ENCODE results near the gene TMPRSS11E.
"Not testable (repeated sequence)": the region's sequence is repeated elsewhere in the genome, so short reads cannot be mapped to it uniquely, and the experiment has no call there.

The TMPRSS11E gene, protein sequence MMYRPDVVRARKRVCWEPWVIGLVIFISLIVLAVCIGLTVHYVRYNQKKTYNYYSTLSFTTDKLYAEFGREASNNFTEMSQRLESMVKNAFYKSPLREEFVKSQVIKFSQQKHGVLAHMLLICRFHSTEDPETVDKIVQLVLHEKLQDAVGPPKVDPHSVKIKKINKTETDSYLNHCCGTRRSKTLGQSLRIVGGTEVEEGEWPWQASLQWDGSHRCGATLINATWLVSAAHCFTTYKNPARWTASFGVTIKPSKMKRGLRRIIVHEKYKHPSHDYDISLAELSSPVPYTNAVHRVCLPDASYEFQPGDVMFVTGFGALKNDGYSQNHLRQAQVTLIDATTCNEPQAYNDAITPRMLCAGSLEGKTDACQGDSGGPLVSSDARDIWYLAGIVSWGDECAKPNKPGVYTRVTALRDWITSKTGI

DNA sequence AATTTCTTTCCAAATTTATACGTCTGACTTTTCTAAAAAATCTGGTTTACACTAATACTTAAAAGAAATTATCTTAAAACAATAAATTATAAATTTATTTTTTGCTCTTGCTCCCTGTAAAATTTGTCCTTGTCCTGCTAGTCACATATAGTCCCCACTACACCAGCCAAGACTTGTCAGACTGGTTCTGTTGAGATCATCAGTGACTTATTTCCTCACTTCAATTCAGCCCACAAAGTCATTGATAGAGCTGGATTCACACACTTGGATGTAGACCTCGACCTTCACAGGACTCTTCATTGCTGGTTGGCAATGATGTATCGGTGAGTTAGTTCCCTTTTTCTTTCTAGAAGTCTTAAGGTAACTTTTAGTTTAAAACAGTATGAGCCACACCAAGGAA is at the start of gene TMPRSS11E:
TMPRSS11E (plus strand) TSS at position 263 of the 400 bp plus-strand sequence; CDS start at position 313, 50 bp downstream.
- POLR2A ChIA-PET = no interaction called here
- TF ChIP-seq, protein P1, sequence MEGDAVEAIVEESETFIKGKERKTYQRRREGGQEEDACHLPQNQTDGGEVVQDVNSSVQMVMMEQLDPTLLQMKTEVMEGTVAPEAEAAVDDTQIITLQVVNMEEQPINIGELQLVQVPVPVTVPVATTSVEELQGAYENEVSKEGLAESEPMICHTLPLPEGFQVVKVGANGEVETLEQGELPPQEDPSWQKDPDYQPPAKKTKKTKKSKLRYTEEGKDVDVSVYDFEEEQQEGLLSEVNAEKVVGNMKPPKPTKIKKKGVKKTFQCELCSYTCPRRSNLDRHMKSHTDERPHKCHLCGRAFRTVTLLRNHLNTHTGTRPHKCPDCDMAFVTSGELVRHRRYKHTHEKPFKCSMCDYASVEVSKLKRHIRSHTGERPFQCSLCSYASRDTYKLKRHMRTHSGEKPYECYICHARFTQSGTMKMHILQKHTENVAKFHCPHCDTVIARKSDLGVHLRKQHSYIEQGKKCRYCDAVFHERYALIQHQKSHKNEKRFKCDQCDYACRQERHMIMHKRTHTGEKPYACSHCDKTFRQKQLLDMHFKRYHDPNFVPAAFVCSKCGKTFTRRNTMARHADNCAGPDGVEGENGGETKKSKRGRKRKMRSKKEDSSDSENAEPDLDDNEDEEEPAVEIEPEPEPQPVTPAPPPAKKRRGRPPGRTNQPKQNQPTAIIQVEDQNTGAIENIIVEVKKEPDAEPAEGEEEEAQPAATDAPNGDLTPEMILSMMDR (IDR thresholded peaks at IDR 0.05; ENCODE audit: insufficient read depth, low read length, missing control alignments) = no peak
- CTCF ChIA-PET = no interaction called here
- no peak within 1 kb of the TSS for H3K4me3 ChIP-seq (ENCODE audit: low read depth, low read length)
- DNase-seq (ENCODE audit: low read depth, low spot score) = no peak

DNA sequence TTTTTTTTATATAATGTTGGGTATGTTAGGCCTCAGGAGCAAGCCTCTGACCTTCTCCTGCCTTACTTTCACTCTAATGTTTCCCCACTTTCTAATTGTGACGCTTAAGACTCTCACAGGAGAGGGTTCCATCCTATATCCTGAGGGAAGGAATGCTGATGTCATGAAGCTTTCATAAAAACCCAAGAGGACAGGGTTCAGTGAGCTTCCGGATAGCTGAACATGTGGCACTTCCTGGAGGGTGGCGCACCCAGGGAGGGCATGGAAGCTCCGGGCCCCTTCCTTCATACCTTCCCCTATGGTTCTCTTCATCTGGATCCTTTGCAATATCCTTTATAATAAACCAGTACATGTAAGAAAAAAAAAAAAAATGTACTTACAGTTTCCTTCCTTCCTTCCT is 48.0 kb upstream of the TMPRSS11E start:
- DNase-seq (ENCODE audit: low read depth, low spot score) = no peak
- no peak overlapping the region for H3K4me3 ChIP-seq (ENCODE audit: low read depth, low read length)
- CTCF ChIA-PET = no interaction called here
- POLR2A ChIA-PET = no interaction called here
- TF ChIP-seq, protein P1 (IDR thresholded peaks at IDR 0.05; ENCODE audit: insufficient read depth, low read length, missing control alignments) = no peak

DNA sequence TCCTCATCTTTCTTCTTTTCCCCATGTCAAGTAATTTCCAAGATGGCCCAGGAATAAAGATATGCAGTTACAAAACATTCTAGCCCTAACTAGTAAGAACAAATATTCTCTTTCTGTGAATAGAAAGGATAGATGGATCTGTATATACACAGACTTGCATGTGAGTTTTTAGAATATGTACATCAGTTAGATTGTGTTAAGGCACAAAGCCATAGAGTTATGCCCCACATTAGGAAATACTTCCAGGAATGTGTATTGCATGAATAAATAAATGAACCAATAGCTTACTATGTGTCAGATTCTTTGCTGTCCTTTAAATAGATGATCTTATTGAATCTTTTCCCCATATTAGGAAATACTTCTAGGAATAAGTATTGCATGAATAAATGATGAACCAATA is 46.0 kb upstream of the TMPRSS11E start:
- TF ChIP-seq, protein P1 (IDR thresholded peaks at IDR 0.05; ENCODE audit: insufficient read depth, low read length, missing control alignments) = no peak
- no peak for DNase-seq (ENCODE audit: low read depth, low spot score)
- no peak overlapping the region for H3K4me3 ChIP-seq (ENCODE audit: low read depth, low read length)
- ChIA-PET CTCF (no interaction called here), POLR2A (no interaction called here)

DNA sequence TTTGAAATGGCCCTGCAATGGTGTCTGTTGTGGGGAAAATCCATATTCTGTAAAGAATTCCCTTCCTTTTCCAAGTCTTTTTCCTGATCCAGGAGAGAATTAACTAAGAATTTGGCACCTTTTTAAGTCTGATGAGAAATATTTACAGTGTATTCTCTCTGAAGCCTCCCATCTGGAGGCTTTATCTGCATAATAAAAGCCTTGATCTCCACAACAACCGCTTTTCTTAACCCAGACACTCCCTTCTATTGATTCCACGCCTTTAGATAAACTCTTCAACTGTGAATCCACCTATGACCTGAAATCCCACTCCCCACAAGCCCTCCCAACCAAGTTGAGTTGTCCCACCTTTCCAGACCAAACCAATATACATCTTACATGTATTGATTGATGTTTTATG is 43.1 kb upstream of the TMPRSS11E start:
- TF ChIP-seq, protein P1 (IDR thresholded peaks at IDR 0.05; ENCODE audit: insufficient read depth, low read length, missing control alignments) = no peak
- POLR2A ChIA-PET = no interaction called here
- CTCF ChIA-PET = no interaction called here
- H3K4me3 ChIP-seq (ENCODE audit: low read depth, low read length) = no peak overlapping the region
- DNase-seq (ENCODE audit: low read depth, low spot score) = no peak

DNA sequence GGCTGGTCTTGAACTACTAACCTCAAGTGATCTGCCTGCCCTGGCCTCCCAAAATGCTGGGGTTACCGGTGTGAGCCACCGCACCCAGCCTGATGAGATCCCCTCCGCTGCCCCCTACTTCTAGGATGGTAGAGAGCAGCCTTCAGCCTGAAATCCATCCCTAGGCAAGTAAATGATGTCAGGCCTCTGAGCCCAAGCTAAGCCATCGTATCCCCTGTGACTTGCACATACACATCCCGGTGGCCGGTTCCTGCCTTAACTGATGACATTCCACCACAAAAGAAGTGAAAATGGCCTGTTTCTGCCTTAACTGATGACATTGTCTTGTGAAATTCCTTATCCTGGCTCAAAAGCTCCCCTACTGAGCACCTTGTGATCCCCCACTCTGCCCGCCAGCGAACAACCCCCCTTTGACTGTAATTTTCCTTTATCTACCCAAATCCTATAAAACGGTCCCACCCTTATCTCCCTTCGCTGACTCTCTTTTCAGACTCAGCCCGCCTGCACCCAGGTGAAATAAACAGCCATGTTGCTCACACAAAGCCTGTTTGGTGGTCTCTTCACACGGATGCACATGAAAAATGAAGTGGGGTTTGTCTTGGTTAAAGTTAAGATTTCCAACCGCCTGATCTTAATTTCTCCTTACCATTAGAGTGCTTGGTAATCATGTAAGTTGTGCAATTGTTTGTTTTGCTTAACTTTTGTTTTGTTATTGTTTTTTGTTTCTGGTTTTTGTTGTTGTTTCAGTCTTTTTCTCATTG is 41.4 kb upstream of the TMPRSS11E start:
- POLR2A ChIA-PET; H3K4me3 ChIP-seq (ENCODE audit: low read depth, low read length); DNase-seq (ENCODE audit: low read depth, low spot score); CTCF ChIA-PET: not testable (repeated sequence)

DNA sequence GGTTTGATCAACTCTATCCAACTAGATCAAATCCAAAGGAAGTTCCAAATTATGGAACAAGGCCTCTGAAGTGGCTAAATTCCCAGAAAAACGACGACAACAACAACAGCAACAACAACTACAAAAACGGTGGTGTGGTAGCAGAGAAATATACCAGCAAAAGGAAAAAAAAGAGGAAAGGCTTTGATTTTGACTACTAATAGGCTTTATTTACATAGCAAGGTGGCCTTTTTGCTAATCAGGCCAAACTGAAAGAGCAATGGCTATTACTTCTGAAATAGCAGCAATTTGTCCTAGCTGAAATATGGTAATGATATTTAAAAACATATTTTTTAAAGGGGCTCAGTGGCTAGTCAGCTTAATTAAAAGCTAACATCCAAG is 40.8 kb upstream of the TMPRSS11E start:
- no peak for DNase-seq (ENCODE audit: low read depth, low spot score)
- H3K4me3 ChIP-seq (ENCODE audit: low read depth, low read length) = no peak overlapping the region
- ChIA-PET CTCF (no interaction called here), POLR2A (no interaction called here)
- TF ChIP-seq, protein P1 (IDR thresholded peaks at IDR 0.05; ENCODE audit: insufficient read depth, low read length, missing control alignments) = no peak

DNA sequence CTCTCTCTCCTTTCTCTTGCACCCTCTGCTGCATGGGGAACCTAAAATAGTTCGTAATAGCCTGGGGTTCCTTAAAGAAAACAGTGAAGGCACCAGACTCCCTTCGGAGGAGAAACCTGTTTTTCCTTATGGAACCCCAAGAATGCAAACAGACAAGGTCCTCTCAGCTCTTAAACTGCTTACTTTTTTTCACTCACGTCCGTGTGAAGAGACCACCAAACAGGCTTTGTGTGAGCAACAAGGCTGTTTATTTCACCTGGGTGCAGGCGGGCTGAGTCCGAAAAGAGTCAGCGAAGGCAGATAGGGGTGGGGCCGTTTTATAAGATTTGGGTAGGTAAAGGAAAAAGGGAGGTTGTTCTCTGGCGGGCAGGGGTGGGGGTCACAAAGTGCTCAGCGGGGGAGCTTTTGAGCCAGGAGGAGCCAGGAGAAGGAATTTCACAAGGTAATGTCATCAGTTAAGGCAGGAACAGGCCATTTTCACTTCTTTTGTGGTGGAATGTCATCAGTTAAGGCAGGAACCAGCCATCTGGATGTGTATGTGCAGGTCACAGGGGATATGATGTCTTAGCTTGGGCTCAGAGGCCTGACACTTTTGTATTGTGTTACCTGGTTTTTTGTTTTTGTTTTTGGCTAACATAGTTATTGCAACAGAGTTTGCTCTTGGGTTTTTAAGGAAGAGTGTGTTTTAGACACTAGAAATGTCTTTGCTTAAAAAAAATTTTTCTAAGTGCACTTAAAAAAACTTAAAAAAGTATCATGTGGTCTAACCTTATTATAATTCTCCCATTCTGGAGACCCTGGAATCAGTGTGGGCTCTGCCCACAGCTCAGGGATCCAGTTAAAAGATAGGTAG is 40.0 kb upstream of the TMPRSS11E start:
- POLR2A ChIA-PET; H3K4me3 ChIP-seq (ENCODE audit: low read depth, low read length); CTCF ChIA-PET; DNase-seq (ENCODE audit: low read depth, low spot score): not testable (repeated sequence)

Measured in AG04449 (cell line).